GM18526 (cell line): ENCODE measurements around the gene STARD13.

Experiments used
- POLR2A ChIP-seq: IDR thresholded peaks from 3 replicates; pipeline ENCODE4 v1.6.1; 2011; ENCODE audit not compliant: insufficient read length; ENCODE audit errors: extremely low read depth

The STARD13 gene

GRCh38 chr13:33080972-33081590 lies 204.5 kb downstream of the STARD13 start:
- TF ChIP-seq POLR2A: no peak

- no peak for TF ChIP-seq POLR2A
Measured at GRCh38 chr13:33079960-33080359, 205.6 kb downstream of the STARD13 start.

- no peak for TF ChIP-seq POLR2A
Measured at GRCh38 chr13:33078263-33078662, 207.3 kb downstream of the STARD13 start.

- no peak for TF ChIP-seq POLR2A
Measured at GRCh38 chr13:33076001-33076992, 209.3 kb downstream of the STARD13 start.

DNA sequence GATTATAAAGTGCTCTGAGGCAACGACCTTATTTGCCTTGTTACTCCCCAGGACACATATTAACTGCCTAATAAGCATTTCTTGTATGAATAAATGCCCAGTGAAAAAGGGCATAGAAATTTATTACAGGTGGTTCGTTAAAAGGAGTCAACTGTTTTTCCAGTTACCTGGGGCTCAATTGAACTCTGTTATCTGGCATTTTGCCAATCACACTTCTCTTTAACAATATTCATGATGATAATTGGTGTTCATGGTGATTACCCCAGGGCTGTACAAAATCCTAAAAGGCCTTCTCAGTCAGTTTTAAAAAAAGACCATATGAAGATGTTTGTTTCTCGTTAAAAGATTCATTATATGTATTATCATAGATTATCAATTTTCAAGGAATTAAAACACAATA lies 212.2 kb downstream of the STARD13 start:
- no peak for TF ChIP-seq POLR2A

GRCh38 chr13:33072759-33073158 lies 212.8 kb downstream of the STARD13 start:
- no peak for TF ChIP-seq POLR2A

GRCh38 chr13:33072282-33072681 lies 213.3 kb downstream of the STARD13 start:
- TF ChIP-seq POLR2A: no peak

- TF ChIP-seq POLR2A: no peak
Measured at GRCh38 chr13:33070713-33071112, 214.8 kb downstream of the STARD13 start.

- TF ChIP-seq POLR2A: no peak
Measured at GRCh38 chr13:33069365-33069764, 216.2 kb downstream of the STARD13 start.

- TF ChIP-seq POLR2A: no peak
Measured at GRCh38 chr13:33066329-33066728, 219.2 kb downstream of the STARD13 start.

- no peak for TF ChIP-seq POLR2A
Measured at GRCh38 chr13:33060815-33061214, 224.7 kb downstream of the STARD13 start.

DNA sequence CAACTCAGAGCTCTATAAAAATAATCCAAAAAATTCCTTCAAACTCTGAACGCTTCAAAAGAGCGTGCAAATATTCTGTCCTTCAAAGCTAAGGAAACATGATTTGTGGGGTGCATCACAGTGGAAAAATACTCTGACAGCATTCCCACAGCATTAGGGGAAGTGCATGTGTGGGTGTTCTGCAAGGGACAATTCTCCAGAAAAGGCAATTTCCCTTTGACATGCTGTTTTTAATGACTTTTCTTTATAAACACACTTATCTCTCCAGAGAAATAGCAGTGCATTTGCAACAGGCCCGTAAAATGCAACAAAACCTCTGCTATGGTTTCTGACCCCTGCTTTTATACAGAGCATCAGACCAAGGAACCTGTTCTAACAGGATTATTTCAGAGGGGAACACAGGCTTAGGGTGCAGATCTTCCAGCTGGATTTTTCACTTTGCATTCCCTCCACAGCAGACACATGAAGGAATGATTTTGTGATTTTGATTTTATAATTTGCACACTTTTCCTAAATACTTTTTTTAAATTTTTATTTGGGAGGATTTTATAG lies 226.7 kb downstream of the STARD13 start:
- no peak for TF ChIP-seq POLR2A

- TF ChIP-seq POLR2A: no peak
Measured at GRCh38 chr13:33057019-33057780, 228.4 kb downstream of the STARD13 start.

DNA sequence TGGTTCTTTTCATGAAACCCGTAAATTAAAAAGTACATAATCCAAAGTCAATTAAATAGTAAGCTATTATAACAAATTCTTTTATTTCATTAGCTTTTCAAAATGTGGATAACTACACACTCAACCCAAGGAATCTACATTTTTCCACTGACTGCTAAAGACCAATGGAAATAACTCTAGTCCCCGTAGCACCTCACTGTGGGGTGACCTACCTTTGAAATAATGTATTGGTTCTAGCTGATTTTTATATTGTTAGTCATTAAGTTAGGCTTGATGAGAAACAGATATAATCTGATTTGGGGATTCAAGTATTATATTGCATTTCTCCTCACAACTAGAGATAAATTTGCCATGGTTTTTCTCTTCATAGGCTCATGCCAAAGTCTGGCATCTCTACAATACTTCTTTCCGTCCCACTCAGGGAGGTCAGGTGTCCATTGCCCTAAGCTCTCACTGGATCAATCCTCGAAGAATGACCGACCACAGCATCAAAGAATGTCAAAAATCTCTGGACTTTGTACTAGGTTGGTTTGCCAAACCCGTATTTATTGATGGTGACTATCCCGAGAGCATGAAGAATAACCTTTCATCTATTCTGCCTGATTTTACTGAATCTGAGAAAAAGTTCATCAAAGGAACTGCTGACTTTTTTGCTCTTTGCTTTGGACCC lies 232.0 kb downstream of the STARD13 start:
- no peak for TF ChIP-seq POLR2A
